K562 (cell line): ENCODE measurements around the gene PDE4D.
"Not testable (repeated sequence)": the region's sequence is repeated elsewhere in the genome, so short reads cannot be mapped to it uniquely, and the experiment has no call there.

Experiments
- CREBBP ChIP-seq: IDR thresholded peaks from one replicate; pipeline ENCODE4 v1.6.1; 2012; ENCODE audit warnings: low read depth, mild to moderate bottlenecking, control low read depth, inconsistent platforms, low read length
- FOXM1 ChIP-seq, 2 experiments: fragments of 450-650 bp in 1 of 2; sonication (generic) in 1 of 2; formaldehyde crosslinking in 1 of 2; IDR thresholded peaks; 2 replicates each; pipeline versions ENCODE4 v1.6.1 to v1.9.0; 2017 to 2022; ENCODE audit warnings: low read depth in 2 of 2, mild to moderate bottlenecking in 2 of 2, missing genetic modification reagents in 1 of 2, moderate library complexity in 1 of 2
- KAT8 ChIP-seq: fragments of 450-650 bp; IDR thresholded peaks from 2 replicates; pipeline ENCODE4 v1.6.1; 2016; ENCODE audit warnings: low read depth, mild to moderate bottlenecking
- MTA3 ChIP-seq: fragments of 450-650 bp; formaldehyde crosslinking; IDR thresholded peaks from 2 replicates; pipeline ENCODE4 v1.6.1; 2017; ENCODE audit warnings: mild to moderate bottlenecking, borderline replicate concordance
- MYC ChIP-seq, 2 experiments: fragments of 250-450 bp in 1 of 2; sonication (Bioruptor Pico) in 1 of 2; IDR thresholded peaks; 2 replicates each; pipeline versions ENCODE4 v1.5.1 to v1.6.1; 2012 to 2021; ENCODE audit warnings: low read depth in 2 of 2, borderline replicate concordance in 1 of 2, improper control_type of control experiment in 1 of 2, low read length in 1 of 2, mild to moderate bottlenecking in 1 of 2, moderate library complexity in 1 of 2
- POLR2A ChIP-seq: fragments of 450-650 bp; conservative IDR thresholded peaks from 2 replicates; pipeline ENCODE4 v1.6.1; 2016
- RAD21 ChIP-seq, 2 experiments: fragments of 250-450 bp in 1 of 2; fragments of 450-650 bp in 1 of 2; sonication (Bioruptor Pico) in 1 of 2; formaldehyde crosslinking in 1 of 2; IDR thresholded peaks in 1 of 2; conservative IDR thresholded peaks in 1 of 2; 2 replicates each; pipeline versions ENCODE4 v1.4.0 to v1.8.0; 2020 to 2022; ENCODE audit warnings: mild to moderate bottlenecking in 2 of 2, moderate library complexity in 1 of 2
- RHOXF2B ChIP-seq: fragments of 250-450 bp; sonication (Bioruptor Pico); conservative IDR thresholded peaks from 2 replicates; pipeline ENCODE4 v1.5.1; 2021
- TFAM ChIP-seq: fragments of 250-450 bp; sonication (Bioruptor Pico); conservative IDR thresholded peaks from 2 replicates; pipeline ENCODE4 v1.5.0; 2021; ENCODE audit warnings: mild to moderate bottlenecking, moderate library complexity
- TF ChIP-seq, protein P1 (sequence below): sonication (generic); formaldehyde crosslinking; IDR thresholded peaks from 2 replicates; pipeline ENCODE4 v1.8.0; 2022; ENCODE audit warnings: mild to moderate bottlenecking, missing genetic modification reagents, borderline replicate concordance
- TF ChIP-seq, protein P2 (sequence below), 2 experiments: fragments of 450-650 bp; formaldehyde crosslinking in 1 of 2; IDR thresholded peaks; 2 replicates each; pipeline versions ENCODE4 v1.4.0 to v1.6.1; 2014 to 2020; ENCODE audit warnings: mild to moderate bottlenecking in 2 of 2, borderline replicate concordance in 1 of 2, low read depth in 1 of 2

DNA sequence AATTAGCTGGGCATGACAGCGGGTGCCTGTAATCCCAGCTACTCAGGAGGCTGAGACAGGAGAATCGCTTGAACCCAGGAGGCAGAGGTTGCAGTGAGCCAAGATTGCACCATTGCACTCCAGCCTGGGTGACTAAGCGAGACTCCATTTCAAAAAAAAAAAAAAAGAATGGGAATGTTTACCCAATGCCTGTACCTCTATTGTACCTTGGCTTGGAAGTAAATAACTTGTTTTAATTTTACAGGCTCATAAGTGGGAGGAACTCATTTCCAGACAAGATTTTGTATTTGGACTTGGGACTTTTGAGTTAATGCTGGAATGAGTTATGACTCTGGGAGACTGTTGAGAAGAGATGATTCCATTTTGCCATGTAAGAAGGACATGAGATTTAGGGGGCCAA lies 484.5 kb downstream of the PDE4D start:
- not testable (repeated sequence) for TF ChIP-seq TFAM (CRISPR knock-in tag); FOXM1 (IDR thresholded peaks at IDR 0.05; ENCODE audit: low read depth); FOXM1 (CRISPR knock-in tag; IDR thresholded peaks at IDR 0.05; ENCODE audit: low read depth); CREBBP; KAT8; POLR2A; RHOXF2B; MTA3; RAD21 (CRISPR knock-in tag; conservative IDR thresholded peaks at IDR 0.05 in 1 of 2, IDR thresholded peaks at IDR 0.05 in 1 of 2); MYC (IDR thresholded peaks at IDR 0.05; ENCODE audit: low read depth, low read length); MYC (CRISPR knock-in tag; IDR thresholded peaks at IDR 0.05; ENCODE audit: borderline replicate concordance, low read depth)
- TF ChIP-seq, protein P1, sequence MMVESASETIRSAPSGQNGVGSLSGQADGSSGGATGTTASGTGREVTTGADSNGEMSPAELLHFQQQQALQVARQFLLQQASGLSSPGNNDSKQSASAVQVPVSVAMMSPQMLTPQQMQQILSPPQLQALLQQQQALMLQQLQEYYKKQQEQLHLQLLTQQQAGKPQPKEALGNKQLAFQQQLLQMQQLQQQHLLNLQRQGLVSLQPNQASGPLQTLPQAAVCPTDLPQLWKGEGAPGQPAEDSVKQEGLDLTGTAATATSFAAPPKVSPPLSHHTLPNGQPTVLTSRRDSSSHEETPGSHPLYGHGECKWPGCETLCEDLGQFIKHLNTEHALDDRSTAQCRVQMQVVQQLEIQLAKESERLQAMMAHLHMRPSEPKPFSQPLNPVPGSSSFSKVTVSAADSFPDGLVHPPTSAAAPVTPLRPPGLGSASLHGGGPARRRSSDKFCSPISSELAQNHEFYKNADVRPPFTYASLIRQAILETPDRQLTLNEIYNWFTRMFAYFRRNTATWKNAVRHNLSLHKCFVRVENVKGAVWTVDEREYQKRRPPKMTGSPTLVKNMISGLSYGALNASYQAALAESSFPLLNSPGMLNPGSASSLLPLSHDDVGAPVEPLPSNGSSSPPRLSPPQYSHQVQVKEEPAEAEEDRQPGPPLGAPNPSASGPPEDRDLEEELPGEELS (CRISPR knock-in tag): not testable (repeated sequence)
- TF ChIP-seq, protein P2, sequence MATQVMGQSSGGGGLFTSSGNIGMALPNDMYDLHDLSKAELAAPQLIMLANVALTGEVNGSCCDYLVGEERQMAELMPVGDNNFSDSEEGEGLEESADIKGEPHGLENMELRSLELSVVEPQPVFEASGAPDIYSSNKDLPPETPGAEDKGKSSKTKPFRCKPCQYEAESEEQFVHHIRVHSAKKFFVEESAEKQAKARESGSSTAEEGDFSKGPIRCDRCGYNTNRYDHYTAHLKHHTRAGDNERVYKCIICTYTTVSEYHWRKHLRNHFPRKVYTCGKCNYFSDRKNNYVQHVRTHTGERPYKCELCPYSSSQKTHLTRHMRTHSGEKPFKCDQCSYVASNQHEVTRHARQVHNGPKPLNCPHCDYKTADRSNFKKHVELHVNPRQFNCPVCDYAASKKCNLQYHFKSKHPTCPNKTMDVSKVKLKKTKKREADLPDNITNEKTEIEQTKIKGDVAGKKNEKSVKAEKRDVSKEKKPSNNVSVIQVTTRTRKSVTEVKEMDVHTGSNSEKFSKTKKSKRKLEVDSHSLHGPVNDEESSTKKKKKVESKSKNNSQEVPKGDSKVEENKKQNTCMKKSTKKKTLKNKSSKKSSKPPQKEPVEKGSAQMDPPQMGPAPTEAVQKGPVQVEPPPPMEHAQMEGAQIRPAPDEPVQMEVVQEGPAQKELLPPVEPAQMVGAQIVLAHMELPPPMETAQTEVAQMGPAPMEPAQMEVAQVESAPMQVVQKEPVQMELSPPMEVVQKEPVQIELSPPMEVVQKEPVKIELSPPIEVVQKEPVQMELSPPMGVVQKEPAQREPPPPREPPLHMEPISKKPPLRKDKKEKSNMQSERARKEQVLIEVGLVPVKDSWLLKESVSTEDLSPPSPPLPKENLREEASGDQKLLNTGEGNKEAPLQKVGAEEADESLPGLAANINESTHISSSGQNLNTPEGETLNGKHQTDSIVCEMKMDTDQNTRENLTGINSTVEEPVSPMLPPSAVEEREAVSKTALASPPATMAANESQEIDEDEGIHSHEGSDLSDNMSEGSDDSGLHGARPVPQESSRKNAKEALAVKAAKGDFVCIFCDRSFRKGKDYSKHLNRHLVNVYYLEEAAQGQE (IDR thresholded peaks at IDR 0.05; ENCODE audit: borderline replicate concordance): not testable (repeated sequence)
- TF ChIP-seq, protein P2 (CRISPR knock-in tag; IDR thresholded peaks at IDR 0.05; ENCODE audit: low read depth): not testable (repeated sequence)
